ENCODE measurements around the gene RFNG. TPM values are rescaled to one million over a fixed set of nuclear protein-coding genes. Genes with fewer than 3 reads are reported as not detected.

The RFNG gene
- total RNA-seq, 4 donors from 2014 or later: 36.0 to 49.0 (median 38.3) TPM

GRCh38 chr17:82079001-82079677 is 27.5 kb upstream of the RFNG start:
- DNase-seq: no peak
- H3K4me1 ChIP-seq: no peaks in the 10 kb centered on the region
- H3K9me3 ChIP-seq: no peaks in the 10 kb centered on the region
- no peak overlapping the region for H3K4me3 ChIP-seq (replicated peaks in 1 of 3)
- no peak overlapping the region for H3K27ac ChIP-seq
- 96% methylated on average over 29 to 35 of the region's 47 CpGs for WGBS, 2 donors
- H3K27me3 ChIP-seq: no peaks in the 10 kb centered on the region
- intact Hi-C loops (cut with DNase I): no loop called here
- TF ChIP-seq, protein P1, sequence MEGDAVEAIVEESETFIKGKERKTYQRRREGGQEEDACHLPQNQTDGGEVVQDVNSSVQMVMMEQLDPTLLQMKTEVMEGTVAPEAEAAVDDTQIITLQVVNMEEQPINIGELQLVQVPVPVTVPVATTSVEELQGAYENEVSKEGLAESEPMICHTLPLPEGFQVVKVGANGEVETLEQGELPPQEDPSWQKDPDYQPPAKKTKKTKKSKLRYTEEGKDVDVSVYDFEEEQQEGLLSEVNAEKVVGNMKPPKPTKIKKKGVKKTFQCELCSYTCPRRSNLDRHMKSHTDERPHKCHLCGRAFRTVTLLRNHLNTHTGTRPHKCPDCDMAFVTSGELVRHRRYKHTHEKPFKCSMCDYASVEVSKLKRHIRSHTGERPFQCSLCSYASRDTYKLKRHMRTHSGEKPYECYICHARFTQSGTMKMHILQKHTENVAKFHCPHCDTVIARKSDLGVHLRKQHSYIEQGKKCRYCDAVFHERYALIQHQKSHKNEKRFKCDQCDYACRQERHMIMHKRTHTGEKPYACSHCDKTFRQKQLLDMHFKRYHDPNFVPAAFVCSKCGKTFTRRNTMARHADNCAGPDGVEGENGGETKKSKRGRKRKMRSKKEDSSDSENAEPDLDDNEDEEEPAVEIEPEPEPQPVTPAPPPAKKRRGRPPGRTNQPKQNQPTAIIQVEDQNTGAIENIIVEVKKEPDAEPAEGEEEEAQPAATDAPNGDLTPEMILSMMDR (IDR thresholded peaks at IDR 0.05): no peak
- no peak for TF ChIP-seq POLR2A (IDR thresholded peaks at IDR 0.05)
- peaks cover 27 to 49% of the 10 kb centered on the region in 2 donors for H3K36me3 ChIP-seq

- H3K4me3 ChIP-seq (replicated peaks in 1 of 3): no peak overlapping the region
Measured at GRCh38 chr17:82078433-82078832, 26.8 kb upstream of the RFNG start.

GRCh38 chr17:82077617-82078358 is 26.2 kb upstream of the RFNG start:
- no peak overlapping the region for H3K4me3 ChIP-seq (replicated peaks in 1 of 3)
- TF ChIP-seq POLR2A (IDR thresholded peaks at IDR 0.05): no peak
- TF ChIP-seq, protein P1 (IDR thresholded peaks at IDR 0.05): no peak
- intact Hi-C loops (cut with DNase I): no loop called here
- WGBS, 2 donors: 71 to 85% methylated on average over 23 to 28 of the region's 28 CpGs
- H3K27ac ChIP-seq: no peak overlapping the region
- no peaks in the 10 kb centered on the region for H3K9me3 ChIP-seq
- H3K27me3 ChIP-seq: no peaks in the 10 kb centered on the region
- no peak for DNase-seq
- no peaks in the 10 kb centered on the region for H3K4me1 ChIP-seq
- peaks cover 13 to 36% of the 10 kb centered on the region in 2 donors for H3K36me3 ChIP-seq

More at GRCh38 chr17:82078433-82078832, 26.8 kb upstream of the RFNG start:
- no peaks in the 10 kb centered on the region for H3K4me1 ChIP-seq
- H3K27ac ChIP-seq: no peak overlapping the region
- intact Hi-C loops (cut with DNase I): no loop called here
- TF ChIP-seq, protein P1 (IDR thresholded peaks at IDR 0.05): no peak
- no peak for TF ChIP-seq POLR2A (IDR thresholded peaks at IDR 0.05)
- DNase-seq: no peak
- WGBS, 2 donors: 93 to 97% methylated on average over 10 to 11 of the region's 18 CpGs
- H3K27me3 ChIP-seq: no peaks in the 10 kb centered on the region
- peaks cover 20 to 42% of the 10 kb centered on the region in 2 donors for H3K36me3 ChIP-seq
- H3K9me3 ChIP-seq: no peaks in the 10 kb centered on the region

- Histone ChIP-seq H3K4me3 (replicated peaks in 1 of 3) (no peak overlapping the region), H3K36me3 (peaks cover 5 to 28% of the 10 kb centered on the region in 2 donors), H3K4me1 (no peaks in the 10 kb centered on the region), H3K27me3 (no peaks in the 10 kb centered on the region), H3K9me3 (no peaks in the 10 kb centered on the region), H3K27ac (no peak overlapping the region)
- no peak for TF ChIP-seq POLR2A (IDR thresholded peaks at IDR 0.05)
- TF ChIP-seq, protein P1 (IDR thresholded peaks at IDR 0.05): no peak
- no peak for DNase-seq
- intact Hi-C loops (cut with DNase I): no loop called here
- 75 to 79% methylated on average over 13 to 18 of the region's 21 CpGs for WGBS, 2 donors
Measured at GRCh38 chr17:82076785-82077591, 25.4 kb upstream of the RFNG start.

Data from thyroid gland (tissue), 4 donors.